ENCODE data around the gene SUPT16H.
"Not testable (repeated sequence)": the region's sequence is repeated elsewhere in the genome, so short reads cannot be mapped to it uniquely, and the experiment has no call there.

SUPT16H gene

DNA sequence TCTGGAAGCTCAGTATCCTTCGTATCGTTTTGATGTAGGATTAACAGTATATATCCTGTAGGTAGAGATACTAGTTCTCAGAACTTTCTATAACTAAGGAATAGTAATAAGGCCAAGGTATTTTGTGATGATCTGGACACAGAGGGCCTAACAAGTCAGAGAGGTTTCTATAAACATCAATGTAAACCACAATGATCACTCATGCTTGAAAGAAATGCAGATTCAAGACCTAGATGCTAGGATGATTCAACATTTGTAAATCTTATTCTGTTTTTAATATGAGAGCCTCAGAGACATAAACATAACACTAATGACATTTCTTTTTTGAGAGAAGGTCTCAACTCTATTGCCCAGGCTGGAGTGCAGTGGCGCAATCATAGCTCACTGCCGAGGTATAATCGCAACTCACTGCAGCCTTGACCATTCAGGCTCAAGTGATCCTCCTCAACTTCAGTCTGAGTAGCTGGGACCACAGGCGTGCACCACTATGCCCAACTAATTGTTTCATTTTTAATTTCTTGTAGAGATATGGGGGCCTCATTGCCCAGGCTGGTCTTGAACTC, 16.2 kb downstream of the SUPT16H start:
- DNase-seq (ENCODE audit: low read depth) = no peak

DNA sequence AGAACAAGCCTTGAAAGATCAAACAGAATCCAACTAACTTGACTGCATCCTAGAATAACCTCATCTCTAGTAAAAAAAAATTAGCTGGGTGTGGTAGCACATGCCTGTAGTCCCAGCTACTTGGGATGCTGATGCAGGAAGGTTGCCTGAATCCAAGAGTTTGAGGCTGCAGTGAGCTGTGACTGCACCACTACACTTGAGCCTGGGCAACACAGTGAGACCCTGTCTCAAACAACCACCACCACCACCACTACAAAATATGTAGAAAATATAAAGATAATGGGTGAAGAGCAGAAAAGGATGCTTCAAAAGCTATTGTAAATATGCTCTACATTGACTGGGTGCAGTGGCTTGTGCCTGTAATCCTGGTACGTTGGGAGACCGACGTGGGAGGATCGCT, 27.3 kb downstream of the SUPT16H start:
- DNase-seq (ENCODE audit: low read depth) = no peak

DNA sequence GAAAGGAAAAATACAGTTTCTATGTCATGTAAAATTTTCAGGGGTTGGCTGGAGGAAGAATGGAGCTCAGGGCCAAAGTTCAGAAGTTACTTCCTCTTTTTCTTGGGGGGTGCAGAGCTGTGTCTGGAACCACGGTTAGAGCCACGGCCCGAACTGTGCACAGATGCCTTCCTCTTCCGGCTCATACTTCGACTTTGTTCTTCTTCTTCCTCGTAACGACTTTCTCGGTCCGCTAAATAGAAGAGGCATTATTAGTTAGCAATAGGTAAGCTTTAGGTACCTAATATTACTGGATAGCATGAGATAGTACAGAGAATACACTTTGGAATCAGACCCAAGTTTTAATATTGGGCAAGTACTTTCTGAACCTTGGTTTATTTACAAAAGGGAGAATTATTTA, 31.2 kb downstream of the SUPT16H start:
- DNase-seq (ENCODE audit: low read depth) = no peak

DNA sequence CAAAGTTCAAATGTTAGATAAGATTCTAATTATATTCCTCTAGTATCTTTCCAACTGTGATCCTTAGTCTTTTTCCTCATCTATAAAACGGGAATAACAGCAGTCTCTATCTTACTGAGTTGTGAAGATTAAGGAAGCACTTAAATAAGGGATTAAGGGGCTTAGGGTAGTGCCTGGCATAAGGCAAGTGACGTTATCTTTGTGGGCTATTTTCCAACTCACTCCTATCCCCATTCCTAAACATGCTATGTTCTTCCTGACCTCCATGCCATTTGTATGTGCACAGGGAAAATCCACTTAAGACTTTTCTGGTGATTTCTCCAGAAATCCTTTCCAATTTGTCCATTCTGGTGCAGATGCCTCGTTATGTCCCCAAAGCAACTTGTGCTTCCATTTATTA, 33.3 kb downstream of the SUPT16H start:
- DNase-seq (ENCODE audit: low read depth) = no peak

DNA sequence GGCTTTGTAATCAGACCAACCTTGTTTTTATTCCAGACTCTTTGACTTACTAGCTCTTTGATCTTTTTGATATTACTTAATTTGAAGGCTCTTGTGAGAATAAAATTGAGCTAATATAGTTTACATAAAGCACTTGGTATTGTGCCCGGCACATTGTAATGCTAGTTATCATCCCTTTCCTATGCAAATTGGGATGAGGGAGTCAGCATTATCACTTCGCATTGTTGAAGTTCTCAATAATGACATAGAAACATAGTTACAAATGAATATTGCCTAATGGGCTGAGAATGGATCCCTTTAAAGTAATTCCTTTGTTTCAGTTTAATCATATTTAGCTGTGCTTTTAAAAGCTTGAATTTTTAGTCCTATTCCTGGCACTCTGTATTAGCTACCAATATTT, 36.6 kb downstream of the SUPT16H start:
- no peak for DNase-seq (ENCODE audit: low read depth)

DNA sequence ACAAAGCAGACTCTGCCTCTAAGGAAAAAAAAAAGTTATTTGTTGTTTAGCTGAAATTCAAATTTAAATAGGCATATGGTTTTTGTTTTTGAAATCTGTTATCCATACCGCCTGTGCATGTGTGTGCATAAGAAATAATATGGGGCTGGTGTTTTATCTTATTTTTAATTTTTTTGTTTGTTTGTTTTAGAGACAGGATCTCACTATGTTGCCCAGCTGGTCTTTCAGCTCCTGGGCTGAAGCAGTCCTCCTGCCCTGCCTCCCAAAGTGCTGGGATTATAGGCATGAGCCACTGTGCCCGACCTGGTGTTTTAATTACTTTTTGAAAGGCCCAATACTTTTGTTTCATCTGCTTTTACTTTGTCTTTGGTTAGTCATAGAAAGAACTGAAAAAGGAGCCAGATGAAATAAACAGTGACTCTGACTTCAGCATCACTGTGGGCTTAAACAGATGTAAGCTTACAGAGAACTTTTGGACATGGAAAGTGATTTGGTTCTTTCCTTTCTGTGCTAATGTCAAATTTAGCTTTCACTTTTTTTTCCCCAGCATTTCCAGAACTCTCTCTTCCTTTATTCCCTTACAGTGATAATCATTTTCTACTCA, 37.2 kb downstream of the SUPT16H start:
- DNase-seq (ENCODE audit: low read depth) = no peak

- no peak for DNase-seq (ENCODE audit: low read depth)
Measured at GRCh38 chr14:21343035-21343794, 40.6 kb downstream of the SUPT16H start.

GRCh38 chr14:21334202-21334906, 49.5 kb downstream of the SUPT16H start:
- no peak for DNase-seq (ENCODE audit: low read depth)

- no peak for DNase-seq (ENCODE audit: low read depth)
Measured at GRCh38 chr14:21332950-21333349, 50.9 kb downstream of the SUPT16H start.

GRCh38 chr14:21326972-21327371, 56.8 kb downstream of the SUPT16H start:
- no peak for DNase-seq (ENCODE audit: low read depth)

- no peak for DNase-seq (ENCODE audit: low read depth)
Measured at GRCh38 chr14:21322716-21323115, 61.1 kb downstream of the SUPT16H start.

GRCh38 chr14:21320913-21321312, 62.9 kb downstream of the SUPT16H start:
- no peak for DNase-seq (ENCODE audit: low read depth)

DNA sequence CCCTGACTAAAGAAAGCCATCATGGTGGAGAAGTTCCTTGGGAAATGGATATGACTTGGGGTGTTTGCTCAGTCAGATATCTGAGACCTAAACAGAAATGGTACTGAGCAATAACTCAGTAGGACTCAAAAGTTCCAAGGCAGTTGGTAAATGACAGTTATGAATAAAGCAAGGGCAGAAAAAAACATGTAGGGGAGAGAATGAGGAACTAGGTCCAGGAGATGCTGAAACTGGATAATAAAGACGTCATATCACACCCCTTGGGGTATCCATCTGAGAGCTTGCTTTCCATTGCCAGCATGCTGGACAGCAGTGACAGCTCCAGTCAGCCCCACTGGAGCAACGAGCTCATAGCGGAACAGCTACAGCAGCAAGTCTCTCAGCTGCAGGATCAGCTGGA, 66.4 kb downstream of the SUPT16H start:
- no peak for DNase-seq (ENCODE audit: low read depth)

DNA sequence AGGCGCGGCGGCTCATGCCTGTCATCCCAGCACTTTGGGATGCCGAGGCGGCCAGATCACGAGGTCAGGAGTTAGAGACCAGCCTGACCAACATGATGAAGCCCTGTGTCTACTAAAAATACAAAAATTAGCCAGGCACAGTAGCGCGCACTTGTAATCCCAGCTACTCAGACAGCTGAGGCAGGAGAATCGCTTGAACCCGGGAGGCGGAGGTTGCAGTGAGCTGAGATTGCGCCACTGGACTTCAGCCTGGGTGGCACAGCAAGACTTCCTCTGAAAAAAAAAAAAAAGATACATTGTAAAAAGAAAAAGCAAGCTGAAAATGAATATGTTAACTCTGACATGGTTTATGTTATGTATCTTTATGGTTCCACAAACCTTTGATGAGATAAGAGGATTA, 70.3 kb downstream of the SUPT16H start:
- no peak for DNase-seq (ENCODE audit: low read depth)

DNA sequence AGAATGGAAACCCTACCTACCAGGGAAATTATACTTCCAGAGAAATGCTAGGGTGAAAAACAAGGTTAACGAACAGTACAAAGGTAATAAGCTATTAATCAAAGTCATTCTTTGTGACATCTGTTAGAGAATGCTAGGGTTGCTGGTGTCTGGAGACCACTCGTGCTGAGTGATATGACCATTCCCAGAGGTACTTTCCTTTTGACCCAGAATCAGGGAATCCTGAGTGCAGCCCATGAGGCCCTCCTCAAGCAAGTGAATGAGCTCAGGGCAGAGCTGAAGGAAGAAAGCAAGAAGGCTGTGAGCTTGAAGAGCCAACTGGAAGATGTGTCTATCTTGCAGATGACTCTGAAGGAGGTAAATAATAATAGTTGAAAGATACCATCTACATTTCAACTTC, 72.2 kb downstream of the SUPT16H start:
- DNase-seq (ENCODE audit: low read depth) = no peak

DNA sequence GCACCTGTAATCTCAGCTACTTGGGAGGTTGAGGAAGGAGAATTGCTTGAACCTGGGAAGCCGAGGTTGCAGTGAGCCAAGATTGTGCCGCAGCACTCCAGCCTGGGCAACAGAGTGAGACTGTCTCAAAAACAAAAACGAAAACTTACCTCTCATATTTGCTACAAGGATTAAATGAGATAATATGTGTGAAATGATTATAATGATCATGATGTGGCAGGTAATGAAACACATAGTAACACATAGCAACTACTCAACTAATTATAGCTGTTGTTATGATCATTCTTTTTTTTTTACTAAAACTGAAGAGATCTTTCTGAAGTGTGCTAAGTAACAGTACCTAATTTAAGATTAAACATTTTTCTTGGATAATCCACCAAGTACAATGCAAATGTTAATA, 73.9 kb downstream of the SUPT16H start:
- no peak for DNase-seq (ENCODE audit: low read depth)

DNA sequence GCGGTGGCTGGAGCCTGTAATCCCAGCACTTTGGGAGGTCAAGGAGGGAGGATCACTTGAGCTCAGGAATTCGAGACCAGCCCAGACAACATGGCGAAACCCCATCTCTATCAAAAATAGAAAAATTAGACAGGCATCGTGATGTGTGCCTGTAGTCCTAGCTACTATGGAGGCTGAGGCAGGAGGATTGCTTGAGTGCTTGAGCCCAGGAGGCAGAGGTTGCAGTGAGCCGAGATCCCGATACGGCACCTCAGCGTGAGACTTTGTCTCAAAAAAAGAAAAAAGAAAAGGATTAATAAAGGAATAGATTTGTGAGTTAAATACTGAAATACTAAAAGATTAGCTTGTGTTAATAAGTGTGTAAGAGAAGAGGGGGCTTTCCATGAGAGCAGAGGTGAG, 74.6 kb downstream of the SUPT16H start:
- no peak for DNase-seq (ENCODE audit: low read depth)

GRCh38 chr14:21308479-21309237, 75.2 kb downstream of the SUPT16H start:
- DNase-seq (ENCODE audit: low read depth) = peak; percentile 39

DNA sequence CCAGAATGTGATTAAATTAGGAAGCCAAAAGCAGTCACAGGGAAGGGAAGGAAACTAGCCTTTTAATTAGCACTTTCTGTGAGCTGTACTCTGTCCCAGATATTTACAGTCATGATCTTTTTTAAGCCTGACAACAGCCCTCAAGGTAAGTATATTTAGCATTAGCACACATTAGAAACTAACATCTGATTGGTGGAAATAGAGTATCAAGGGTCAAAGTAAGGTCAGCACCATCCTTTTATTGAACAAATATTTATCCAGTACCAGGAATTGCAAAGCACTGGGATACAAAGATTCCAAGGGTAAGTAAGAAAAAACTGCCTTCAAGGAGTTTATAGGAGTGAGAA, 75.7 kb downstream of the SUPT16H start:
- no peak for DNase-seq (ENCODE audit: low read depth)

DNA sequence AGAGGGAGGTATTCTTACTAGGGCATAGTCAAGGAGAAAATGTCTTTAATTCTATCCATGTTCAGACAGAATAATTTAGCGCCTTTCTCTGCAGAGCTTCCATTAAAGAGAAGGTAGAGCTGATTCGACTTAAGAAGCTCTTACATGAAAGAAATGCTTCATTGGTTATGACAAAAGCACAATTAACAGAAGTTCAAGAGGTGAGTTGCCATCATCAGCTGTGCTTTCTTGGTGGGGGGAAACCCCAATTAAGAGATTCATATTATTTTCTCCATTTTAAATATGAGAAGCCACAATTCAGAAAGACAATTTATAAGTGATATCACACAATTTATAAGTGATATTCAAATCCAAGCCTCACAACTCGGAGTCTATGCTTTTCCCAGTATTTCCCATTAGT, 76.2 kb downstream of the SUPT16H start:
- DNase-seq (ENCODE audit: low read depth) = no peak

- not testable (repeated sequence) for DNase-seq (ENCODE audit: low read depth)
Measured at GRCh38 chr14:21302836-21303140, 81.0 kb downstream of the SUPT16H start.

- DNase-seq (ENCODE audit: low read depth) = no peak
Measured at GRCh38 chr14:21302013-21302835, 81.6 kb downstream of the SUPT16H start.
